GM21367 (cell line): ENCODE measurements around the gene HSPA8.
A peak's percentile ranks its signal among the peaks of the same experiment; 100 is the strongest.
"Not testable (repeated sequence)": the region's sequence is repeated elsewhere in the genome, so short reads cannot be mapped to it uniquely, and the experiment has no call there.

Experiments used
- ATAC-seq: cut with Tn5 transposase; IDR thresholded peaks from one replicate; pipeline ENCODE4 v1.9.1; 2021; ENCODE audit not compliant: unreplicated experiment

HSPA8 gene

GRCh38 chr11:123061403-123062157 lies at the start of gene HSPA8:
HSPA8 (minus strand) TSS chr11:123062136; CDS start chr11:123061324, 812 bp downstream.
- ATAC-seq: no peak

GRCh38 chr11:123111465-123111864 lies 49.5 kb upstream of the HSPA8 start:
- no peak for ATAC-seq

- no peak for ATAC-seq
These were observed 48.5 kb upstream of the HSPA8 start for GRCh38 chr11:123110397-123110796.

- no peak for ATAC-seq
These were observed 46.1 kb upstream of the HSPA8 start for GRCh38 chr11:123107945-123108495.

- no peak for ATAC-seq
These were observed 42.8 kb upstream of the HSPA8 start for GRCh38 chr11:123104697-123105096.

GRCh38 chr11:123103326-123103980 lies 41.5 kb upstream of the HSPA8 start:
- no peak for ATAC-seq

- no peak for ATAC-seq
These were observed 38.6 kb upstream of the HSPA8 start for GRCh38 chr11:123100379-123101085.

- ATAC-seq: no peak
These were observed 37.1 kb upstream of the HSPA8 start for GRCh38 chr11:123098990-123099389.

GRCh38 chr11:123093739-123094138 lies 31.8 kb upstream of the HSPA8 start:
- ATAC-seq: no peak

GRCh38 chr11:123091506-123091905 lies 29.6 kb upstream of the HSPA8 start:
- no peak for ATAC-seq

GRCh38 chr11:123090168-123090567 lies 28.2 kb upstream of the HSPA8 start:
- ATAC-seq: not testable (repeated sequence)

GRCh38 chr11:123088896-123089295 lies 27.0 kb upstream of the HSPA8 start:
- ATAC-seq: not testable (repeated sequence)

GRCh38 chr11:123087657-123088056 lies 25.7 kb upstream of the HSPA8 start:
- ATAC-seq: peak; percentile 94

- no peak for ATAC-seq
These were observed 24.4 kb upstream of the HSPA8 start for GRCh38 chr11:123086305-123086704.

GRCh38 chr11:123085497-123085896 lies 23.6 kb upstream of the HSPA8 start:
- no peak for ATAC-seq

- ATAC-seq: no peak
These were observed 22.5 kb upstream of the HSPA8 start for GRCh38 chr11:123084454-123084853.

GRCh38 chr11:123083623-123084029 lies 21.7 kb upstream of the HSPA8 start:
- ATAC-seq: no peak

GRCh38 chr11:123082977-123083376 lies 21.0 kb upstream of the HSPA8 start:
- no peak for ATAC-seq

GRCh38 chr11:123080015-123080414 lies 18.1 kb upstream of the HSPA8 start:
- no peak for ATAC-seq

- ATAC-seq: no peak
These were observed 14.5 kb upstream of the HSPA8 start for GRCh38 chr11:123076484-123076883.

- no peak for ATAC-seq
These were observed 11.6 kb upstream of the HSPA8 start for GRCh38 chr11:123073343-123074057.
